NCI-H2171 (cell line): Measurements from ENCODE around the gene MTG2.
A peak's percentile ranks its signal among the peaks of the same experiment; 100 is the strongest.

ENCODE experiments used
- DNase-seq: peaks from one replicate; lab custom pipeline; 2025; lab: John Stamatoyannopoulos, UW

Gene MTG2

DNA sequence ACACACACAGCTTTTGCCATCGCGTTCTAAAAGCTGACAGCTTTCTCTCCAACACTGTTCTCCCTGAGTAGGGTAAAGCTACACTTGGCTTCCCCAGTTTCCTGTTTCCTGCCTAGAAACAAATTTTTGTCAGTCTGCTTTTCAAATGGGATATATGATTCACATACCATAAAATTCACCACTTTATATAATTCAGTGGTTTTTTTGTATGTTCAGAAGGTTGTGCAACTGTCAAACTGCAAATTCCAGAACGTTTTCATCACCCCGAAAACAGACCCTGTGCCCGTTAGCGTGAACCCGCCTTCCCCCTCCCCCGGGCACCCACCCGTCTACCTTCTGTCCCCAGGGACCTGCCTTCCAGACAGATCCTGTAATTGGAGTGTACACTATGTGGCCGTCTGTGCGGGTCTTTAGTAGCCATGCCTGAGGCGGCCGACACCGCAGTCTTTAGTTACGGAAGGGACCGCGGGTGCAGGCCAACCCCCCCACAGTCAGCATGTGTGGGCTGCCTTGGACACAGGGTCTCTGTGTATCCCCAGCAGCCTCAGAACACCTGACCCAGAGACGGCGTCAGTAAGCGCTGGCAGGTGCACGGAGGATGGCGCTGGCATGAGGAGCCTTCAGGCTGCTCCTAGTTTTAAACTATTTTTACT is 20.7 kb downstream of the MTG2 start:
- peak; percentile 12 for DNase-seq

DNA sequence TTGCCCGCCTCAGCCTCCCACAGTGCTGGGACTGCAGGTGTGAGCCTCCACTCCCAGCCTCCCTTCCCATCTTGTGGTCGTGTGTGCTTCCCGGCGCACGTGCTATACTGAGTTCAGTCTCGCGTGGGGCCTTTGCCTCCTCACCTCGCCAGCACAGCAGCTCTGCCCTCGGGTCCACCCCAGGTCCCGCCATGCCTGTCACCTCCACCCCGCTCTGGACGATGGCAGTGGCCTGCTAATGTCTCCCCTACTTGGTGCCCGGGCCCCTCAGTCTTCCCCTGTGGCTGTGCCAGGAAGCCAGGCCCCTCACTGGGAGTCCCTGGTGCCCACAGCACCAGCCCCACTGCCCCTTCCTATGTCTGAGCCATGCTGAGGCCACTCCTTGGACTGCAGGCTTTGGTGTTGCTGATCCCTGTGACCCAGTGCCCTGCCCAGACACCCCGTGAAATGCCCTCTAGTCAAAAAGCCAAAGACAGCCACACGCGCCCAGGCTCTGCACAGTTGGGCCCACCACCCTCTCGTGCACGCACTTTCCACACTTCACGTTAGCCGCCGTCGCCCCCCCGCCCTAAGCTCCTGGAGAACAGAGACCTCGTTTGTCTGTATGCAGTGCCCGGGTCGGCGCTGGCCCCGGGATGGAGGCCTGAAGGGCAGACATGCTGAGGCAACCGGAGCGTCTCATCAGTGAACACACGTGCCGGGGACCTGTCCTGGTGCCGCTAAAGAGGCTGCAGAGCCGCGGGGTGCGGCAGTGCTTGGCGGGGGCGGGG is 23.0 kb downstream of the MTG2 start:
- no peak for DNase-seq

DNA sequence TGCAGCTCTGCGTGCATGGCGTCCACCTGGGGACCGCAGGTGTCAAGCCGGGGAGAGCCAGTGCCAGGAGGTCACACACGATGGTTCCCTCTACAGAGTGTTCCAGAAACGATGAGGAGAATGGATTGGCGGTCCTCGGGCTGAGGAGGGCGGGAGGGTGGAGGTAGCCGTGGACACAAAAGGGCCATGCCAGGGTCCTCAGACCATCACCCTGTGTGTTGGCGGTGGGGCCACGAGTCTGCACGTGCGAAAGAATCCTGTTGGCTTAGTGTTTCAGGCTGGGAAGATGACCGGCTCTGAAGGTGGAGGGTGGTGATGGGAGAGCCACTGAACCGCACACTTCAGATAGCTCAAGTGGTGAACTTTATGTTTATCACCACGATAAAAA is 23.6 kb downstream of the MTG2 start:
- no peak for DNase-seq

DNA sequence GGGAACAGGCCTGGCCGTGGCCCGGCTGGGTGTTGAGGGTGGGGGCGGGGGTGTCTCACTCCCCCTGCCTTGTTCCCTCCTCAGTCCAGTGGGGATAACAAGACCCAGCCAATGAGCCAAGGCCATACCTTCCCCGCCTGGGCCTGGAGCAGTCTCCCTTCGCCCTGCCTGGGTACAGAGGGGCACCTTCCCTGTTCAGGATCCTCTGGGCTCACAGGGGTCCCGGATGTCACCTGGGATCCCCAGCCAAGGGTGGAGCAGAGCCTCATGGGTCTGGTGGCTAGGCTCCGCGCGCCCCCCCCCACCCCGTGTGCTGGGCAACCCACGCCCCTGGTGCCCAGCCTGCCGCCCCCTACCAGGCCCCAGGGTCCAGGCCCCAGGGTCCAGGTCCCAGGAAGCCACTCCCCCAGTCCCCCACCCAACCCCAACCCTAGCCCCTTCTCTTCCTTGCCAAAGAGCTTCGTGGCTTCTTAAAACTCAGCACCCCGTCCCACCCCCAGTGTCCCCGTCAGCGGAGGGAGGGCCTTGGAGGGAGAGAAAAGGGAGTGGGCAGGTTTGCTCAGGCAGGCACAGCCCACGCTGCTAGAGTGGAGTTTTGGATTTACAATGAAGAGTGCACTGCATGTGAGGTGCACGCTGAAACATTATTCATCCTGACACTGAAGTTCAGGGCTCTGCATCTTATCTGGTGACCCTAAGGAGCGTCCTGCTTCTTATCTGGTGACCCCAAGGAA is 25.4 kb downstream of the MTG2 start:
- DNase-seq = no peak

DNA sequence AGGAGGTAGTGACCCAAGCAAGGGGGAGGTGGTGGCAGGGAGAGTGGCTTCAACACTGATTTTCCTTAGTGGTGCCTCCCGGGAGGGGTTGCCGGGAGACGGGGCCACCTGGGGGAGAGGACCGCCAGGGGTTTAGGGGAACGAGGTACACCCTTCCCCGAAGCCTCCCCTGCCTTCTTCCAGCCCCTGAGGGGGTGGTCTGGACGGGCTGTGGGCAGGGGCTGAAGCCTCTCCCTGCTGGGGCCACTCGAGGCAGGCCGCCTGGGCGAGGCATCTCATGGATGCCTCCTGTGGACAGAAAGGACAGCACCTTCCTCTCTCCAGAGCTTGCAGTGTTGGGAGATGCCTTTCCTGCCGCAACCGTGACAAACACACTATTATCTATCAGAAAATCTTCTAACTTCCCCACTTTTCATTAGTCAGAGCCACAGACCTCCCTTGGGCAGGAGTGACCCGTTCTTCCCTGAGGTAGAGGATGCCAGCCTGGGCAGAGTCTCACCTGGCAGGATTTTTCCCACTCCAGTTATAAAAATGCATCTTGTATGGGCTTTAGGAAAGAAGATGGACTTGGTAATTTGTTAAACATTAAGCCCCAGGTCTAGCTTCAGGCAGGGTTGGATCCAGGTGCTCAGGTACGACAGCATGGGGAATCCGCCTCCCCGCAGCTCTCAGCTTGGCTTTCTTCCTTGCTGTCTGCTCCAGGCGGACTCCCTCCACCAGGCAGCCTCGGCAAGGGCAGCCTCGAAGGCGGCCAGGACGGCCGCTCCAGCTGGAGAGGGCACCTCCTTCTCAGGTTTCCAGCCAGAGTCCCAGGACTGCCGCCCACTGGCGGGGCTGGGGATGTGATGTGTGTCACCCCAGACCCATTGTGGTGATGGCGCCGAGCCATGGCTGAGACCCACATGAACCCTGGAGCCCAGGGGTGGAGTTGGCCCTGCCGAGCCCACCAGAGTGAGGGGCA is 26.2 kb downstream of the MTG2 start:
- DNase-seq = no peak

DNA sequence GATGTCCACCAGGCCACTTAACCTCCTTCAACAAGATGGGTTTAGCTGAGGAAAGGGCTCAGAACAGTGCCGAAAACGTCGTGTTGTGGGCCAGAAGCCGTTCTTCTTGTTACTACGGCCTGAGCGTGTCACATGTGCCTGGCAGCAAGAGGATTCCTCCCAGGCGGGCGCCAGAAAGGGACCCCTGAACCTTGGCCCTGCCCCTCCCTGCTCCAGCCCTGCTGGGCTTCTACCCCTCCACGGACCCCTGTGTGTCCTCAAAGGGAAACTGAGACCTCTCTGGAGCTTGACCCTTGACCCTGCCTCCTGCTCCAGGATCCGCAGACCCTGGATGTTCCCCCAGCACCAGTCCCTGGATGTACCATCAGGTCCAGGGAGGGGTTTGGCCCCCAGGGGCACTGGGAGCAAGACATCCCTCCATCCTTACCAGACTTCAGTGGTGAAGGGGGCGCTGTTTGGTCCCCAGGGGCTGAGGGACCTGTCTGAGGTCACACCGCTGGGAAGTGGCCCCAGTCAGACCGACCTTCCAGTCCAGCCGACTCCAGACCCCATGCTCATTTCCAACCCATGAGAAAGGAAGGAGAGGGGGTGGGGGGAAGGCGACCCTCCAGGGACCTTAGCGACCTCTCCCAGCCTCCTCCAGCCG is 27.1 kb downstream of the MTG2 start:
- no peak for DNase-seq

DNA sequence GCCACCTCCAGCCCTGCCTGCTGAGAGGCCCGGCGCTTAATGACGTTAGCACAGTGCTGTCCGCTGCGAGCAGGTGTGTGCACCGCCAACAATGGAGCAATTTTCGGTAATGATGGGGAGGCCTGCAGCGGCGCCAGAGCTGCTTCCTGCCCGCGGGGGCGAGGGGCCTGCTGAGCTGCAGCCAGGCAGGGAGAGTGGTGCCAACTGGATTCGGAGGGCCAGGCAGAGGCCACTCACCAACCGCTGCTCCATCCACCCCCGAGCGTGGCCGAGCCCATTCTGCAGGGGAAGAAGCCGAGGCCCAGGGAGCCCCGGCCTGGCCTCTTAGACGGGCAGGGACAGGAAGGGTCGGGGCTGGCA is 27.6 kb downstream of the MTG2 start:
- DNase-seq = no peak

DNA sequence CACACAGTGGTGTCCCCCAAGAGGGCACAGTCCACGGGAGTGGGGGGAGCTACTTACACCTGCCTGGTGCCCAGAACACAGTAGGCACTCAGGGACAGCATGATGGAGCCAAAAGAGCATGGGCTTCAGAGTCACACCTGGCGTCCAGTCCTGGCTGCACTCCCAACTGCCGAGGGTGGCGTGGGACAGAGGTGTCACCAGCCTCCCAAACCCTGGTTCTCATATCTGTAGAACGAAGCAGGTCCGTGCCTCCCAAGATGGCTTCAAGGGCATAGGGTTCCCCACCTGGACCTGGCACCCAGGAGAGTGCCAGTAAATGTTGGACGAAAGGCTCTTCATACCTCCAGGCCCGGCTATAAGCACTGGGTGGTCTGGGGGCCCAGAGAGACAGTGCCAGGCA is 28.4 kb downstream of the MTG2 start:
- no peak for DNase-seq

DNA sequence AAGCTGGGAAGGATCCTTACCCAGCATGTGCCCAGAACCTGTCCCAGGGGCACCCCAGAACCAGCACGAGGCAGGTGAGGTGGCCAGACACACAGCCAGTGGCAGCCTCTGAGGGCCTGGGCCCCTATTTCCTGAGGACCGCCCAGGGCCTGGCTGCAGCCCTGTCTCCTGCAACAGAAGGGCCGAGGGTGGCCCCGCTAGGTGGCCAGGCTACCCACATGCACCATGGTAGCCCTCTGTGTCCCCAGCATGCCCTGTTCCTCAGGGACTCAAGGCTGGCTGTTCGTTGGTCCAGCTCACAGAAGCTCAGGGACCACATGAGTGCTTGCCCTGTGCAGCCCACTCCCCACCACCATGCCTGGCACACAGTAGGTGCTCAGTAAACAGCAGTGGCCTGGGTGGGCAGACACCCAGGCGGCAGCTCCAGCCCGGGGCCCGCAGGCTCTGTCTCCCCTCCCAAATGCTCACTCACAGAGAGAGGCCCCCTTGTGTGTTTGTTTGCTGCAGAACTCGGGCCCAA is 29.0 kb downstream of the MTG2 start:
- no peak for DNase-seq

DNA sequence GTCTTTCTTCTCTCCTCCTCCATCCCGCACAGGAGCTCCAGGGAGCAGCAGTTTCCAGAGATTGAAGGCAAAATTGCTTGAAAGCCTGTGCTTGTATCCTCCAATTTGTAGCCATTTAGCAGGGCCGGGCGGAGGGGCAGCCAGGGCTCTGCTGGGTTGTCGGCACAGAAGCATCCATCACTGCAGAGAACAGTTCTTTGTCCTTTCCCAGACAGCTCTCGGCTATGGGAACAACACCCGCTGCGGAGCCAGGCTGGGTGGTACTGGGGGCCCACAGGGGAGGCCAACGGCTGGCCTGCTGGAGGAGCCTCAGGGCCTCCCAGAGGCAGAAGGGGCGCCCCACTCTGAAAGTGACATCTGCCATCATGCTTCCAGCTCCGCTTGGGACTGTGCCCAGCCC is 29.5 kb downstream of the MTG2 start:
- peak; percentile 13 for DNase-seq

DNA sequence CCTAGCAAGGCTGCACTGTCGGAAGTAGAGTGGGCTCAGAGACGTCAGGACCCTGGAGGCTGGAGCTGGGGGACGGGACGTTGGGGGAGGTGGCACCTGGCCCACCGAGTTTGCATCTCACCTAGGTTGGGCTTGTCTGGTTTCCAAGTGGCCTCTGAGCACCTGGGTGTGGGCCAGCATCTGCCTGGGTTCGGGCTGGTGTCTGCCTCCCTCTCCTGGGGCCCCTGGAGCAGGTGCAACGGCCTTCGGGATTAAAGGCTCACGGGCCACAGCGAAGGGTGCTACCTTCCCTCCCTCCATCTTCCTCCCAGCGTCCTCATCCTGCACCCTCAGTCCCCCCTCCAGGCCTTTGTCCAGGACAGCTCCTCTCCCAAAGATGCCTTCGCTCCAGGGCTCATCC is 31.2 kb downstream of the MTG2 start:
- DNase-seq = no peak

DNA sequence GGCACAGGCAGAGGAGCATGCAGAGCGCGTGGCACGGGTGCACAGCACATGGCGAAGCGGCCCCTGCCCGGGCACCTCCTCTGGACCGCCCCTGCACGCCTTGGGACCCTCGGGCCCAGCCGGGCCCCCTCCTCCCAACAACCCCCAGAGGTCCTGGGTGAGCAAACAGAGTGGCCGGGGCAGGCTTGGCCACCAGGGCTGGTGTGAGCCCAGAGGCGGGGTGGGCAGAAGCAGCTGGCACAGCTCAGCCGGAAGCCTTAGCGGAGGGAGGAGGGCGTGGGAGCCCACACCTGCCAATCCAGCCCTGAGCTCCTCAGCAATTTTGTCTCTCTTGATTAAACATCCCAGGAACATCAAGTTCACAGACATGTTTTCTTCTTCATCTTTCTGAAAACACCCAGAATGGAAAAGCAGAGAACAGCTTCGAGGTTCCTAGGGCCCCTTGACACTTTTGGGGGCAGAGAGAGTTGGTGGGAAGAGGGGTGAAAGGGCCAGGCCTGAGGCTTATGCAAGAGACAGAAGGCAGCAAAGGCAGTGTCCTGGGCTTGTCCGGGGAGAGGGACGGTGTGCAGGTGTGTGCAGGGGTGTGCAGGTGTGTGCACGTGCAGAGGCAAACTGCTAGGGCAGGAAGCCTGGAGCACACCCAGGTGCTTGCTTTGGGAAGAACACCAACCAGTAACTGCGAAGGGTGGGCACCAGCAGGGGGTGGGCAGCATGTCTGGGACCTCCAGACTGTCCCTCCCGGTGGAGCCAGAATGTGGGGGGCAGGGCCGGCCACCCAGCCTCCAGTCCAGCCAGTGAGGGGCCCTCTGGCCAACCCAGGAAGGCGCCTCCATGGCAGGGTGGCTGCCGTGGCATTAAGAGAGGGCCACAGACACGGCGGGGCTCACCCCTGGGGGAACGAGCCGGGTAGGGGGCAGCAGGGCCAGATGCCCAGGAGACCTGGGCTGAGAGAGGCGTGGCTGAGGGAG is 32.5 kb downstream of the MTG2 start:
- DNase-seq = no peak

DNA sequence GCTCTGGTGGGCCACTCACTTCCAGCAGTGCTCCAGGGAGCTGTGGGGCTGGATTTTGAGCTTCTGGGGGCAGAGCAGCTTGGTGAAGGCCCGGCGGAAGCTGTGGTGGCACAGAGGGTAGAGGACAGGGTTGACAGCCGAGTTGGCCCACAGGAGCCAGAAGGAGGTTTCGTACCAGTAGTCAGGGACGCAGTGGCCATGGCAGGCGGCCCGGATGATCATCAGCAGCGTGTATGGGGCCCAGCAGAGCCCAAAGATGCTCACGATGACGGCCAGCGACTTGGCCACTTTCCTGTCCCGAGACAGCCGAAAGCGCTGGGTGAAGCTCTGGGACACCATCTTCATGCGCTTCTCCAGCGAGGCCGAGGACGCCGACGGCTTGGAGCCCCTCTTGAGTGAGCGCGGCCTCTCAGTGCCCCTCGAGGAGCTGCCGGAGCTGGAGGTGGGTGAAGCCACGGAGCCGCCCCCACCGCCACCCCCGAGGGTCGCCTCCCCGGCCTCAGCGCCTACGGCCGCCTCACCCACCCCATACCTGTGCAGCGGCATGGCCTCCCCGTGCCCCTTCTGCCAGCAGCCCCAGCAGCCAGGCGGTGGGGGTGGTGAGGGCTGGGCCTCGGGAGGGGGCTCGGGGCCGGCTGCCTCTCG is 33.3 kb downstream of the MTG2 start:
- DNase-seq = no peak

DNA sequence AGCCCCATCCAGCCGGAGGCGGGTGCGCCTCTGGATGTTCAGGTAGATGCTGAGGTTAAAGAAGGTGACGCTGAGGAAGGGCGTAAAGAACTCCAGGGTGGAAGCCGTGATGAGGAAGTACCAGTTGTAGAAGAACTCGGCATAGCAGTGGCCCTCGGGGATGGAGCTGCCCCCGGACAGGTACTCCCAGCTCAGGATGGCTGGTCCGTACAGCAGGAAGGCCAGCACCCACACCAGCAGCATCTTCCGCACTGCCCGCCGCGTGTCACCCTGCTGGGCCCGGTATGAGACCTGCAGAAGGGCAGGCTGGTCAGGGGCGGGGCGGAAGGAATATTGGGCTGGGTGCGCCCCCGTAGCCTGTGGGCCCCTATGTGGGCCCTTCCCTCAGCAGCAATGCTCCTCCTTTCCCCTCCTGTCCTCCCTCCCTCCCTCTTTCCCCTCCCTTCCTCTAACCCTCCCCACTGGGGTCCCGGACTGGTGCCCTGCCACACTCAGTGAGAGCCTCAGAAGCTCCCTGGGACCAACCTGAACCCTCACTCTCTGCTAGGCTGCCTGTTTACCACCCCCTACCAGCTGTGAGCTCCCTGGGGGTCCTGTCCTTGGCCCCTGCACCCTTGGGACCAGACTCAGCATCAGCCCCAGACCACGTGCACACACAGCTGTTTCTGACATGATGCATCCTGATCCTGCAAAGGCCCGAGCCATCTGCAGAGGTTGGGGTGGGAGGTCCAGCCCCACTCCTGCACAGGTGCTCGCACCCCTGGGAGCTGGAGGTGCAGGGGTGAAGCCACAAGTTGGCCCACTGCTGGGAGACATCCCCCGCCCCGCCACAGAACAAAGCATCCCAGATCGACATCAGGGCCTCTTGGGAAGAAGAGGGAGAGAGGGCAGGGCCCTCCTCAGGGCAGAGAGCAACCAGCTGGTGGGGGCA is 34.1 kb downstream of the MTG2 start:
- DNase-seq = peak; percentile 57

DNA sequence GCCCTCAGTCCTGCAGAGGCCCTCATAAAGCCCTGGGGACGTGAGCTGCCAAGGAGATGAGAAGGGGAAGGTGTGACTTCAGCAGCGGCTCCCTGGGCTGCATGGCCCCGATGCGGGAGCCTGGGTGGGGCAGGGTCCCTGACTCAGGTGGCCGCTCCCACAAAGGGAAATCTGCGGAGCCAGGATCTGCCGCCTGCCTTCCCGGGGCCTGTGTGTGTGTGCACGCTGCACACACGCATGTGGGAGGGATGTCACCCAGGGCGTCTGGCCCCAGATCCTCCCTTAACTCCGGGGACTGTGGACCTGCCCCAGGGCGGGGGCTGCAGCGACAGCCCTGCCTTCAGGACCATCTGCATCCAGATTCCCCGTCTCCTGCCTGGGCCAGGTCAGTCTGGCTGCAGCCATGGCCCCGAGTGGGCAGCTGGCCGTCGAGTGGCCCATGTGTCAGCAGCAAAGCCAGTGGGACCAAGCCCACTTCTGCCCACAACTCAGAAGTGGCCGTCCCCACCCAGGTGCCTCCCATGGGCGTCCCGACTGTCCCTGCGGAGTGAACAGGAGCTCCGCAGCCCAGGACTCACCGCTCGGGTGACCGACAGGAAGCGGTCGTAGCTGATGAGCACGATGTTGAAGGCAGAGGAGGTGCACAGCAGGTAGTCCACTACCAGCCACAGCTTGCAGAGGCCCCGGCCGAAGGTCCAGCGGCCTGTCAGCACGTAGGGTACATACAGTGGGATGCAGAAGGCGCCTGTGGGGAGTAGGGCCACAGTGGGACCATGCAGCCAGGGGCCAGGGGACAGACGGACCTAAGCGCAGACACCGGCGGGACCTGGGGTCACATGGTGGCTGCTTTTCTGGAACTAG is 35.3 kb downstream of the MTG2 start:
- no peak for DNase-seq

DNA sequence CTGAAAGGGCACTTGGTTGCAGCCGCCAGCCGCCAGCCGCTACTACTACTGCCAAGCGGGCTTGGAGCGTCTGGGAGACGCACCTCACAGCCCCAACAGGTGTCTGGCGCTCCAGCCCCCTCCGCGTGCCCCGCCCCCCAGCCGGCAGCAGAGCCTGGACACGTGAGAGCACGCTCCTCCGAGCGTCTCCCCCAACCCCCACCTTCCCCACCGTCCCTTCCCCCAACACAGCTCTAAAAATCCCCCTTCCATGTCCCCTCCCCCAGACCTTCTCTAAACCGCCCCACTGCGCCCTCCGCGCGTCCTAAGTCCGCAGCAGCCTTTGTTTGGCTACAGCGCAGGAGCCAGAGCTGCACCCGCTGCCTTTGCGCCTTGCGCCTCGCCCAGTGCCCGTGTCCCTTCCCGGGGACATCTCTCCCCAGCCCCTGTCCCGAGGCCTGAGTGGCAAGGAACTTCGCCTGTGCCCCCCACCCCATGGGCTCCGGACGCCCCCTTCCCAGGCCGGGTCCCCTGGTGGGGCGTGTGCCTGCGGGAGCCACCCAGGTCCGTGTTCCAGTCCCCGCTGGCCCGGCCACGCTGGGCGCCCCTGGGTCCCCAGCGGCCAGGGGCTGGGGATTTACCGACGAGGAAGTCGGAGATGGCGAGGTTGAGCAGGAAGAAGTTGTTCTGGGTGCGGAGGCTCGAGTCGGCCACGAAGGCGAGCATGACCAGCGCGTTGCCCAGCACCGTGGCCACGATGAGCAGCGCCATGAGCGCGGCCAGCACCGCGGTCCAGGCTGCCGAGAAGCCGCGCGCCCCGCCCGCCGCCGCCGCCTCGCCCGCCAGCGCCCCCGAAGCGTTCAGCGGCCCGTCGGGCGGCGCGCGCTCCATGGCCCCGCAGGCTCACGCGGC is 36.5 kb downstream of the MTG2 start:
- DNase-seq = peak; percentile 55
